ENCODE results near the gene UBTD1.
"Not testable (repeated sequence)": the region's sequence is repeated elsewhere in the genome, so short reads cannot be mapped to it uniquely, and the experiment has no call there.

The UBTD1 gene

GRCh38 chr10:97562329-97562728 lies 63.6 kb downstream of the UBTD1 start:
- DNase-seq (ENCODE audit: low read depth in 2 of 2) = not testable (repeated sequence)

GRCh38 chr10:97563337-97563736 lies 64.6 kb downstream of the UBTD1 start:
- no peak for DNase-seq (ENCODE audit: low read depth in 2 of 2)

- DNase-seq (ENCODE audit: low read depth in 2 of 2) = no peak
These were observed 66.1 kb downstream of the UBTD1 start for GRCh38 chr10:97564776-97565175.

GRCh38 chr10:97566336-97566996 lies 67.7 kb downstream of the UBTD1 start:
- no peak for DNase-seq (ENCODE audit: low read depth in 2 of 2)

GRCh38 chr10:97567891-97568290 lies 69.2 kb downstream of the UBTD1 start:
- no peak for DNase-seq (ENCODE audit: low read depth in 2 of 2)

- no peak for DNase-seq (ENCODE audit: low read depth in 2 of 2)
These were observed 71.5 kb downstream of the UBTD1 start for GRCh38 chr10:97570146-97570788.

GRCh38 chr10:97570789-97571471 lies 72.2 kb downstream of the UBTD1 start:
- no peak for DNase-seq (ENCODE audit: low read depth in 2 of 2)

GRCh38 chr10:97571622-97572021 lies 72.9 kb downstream of the UBTD1 start:
- no peak for DNase-seq (ENCODE audit: low read depth in 2 of 2)

- peak; percentile 7 to 15 for DNase-seq (ENCODE audit: low read depth in 2 of 2)
These were observed 73.7 kb downstream of the UBTD1 start, which contains the start of gene ANKRD2 for GRCh38 chr10:97572214-97572989. TSS of gene ANKRD2 (plus strand) at chr10:97572779. CDS start at chr10:97572789, 10 bp downstream.

- DNase-seq (ENCODE audit: low read depth in 2 of 2) = no peak
These were observed 74.3 kb downstream of the UBTD1 start for GRCh38 chr10:97573021-97573420.

- no peak for DNase-seq (ENCODE audit: low read depth in 2 of 2)
These were observed 74.9 kb downstream of the UBTD1 start for GRCh38 chr10:97573672-97574071.

- DNase-seq (ENCODE audit: low read depth in 2 of 2) = no peak
These were observed 75.8 kb downstream of the UBTD1 start for GRCh38 chr10:97574374-97575126.

- no peak for DNase-seq (ENCODE audit: low read depth in 2 of 2)
These were observed 76.5 kb downstream of the UBTD1 start for GRCh38 chr10:97575127-97575668.

GRCh38 chr10:97576487-97576886 lies 77.8 kb downstream of the UBTD1 start:
- not testable (repeated sequence) for DNase-seq (ENCODE audit: low read depth in 2 of 2)

- no peak for DNase-seq (ENCODE audit: low read depth in 2 of 2)
These were observed 79.0 kb downstream of the UBTD1 start for GRCh38 chr10:97577701-97578100.

- DNase-seq (ENCODE audit: low read depth in 2 of 2) = no peak
These were observed 79.6 kb downstream of the UBTD1 start for GRCh38 chr10:97578171-97578844.

- no peak for DNase-seq (ENCODE audit: low read depth in 2 of 2)
These were observed 82.0 kb downstream of the UBTD1 start for GRCh38 chr10:97580421-97581367.

GRCh38 chr10:97582169-97582568 lies 83.4 kb downstream of the UBTD1 start:
- no peak for DNase-seq (ENCODE audit: low read depth in 2 of 2)

- DNase-seq (ENCODE audit: low read depth in 2 of 2) = no peak
These were observed 84.8 kb downstream of the UBTD1 start for GRCh38 chr10:97583476-97583875.
